ENCODE data around the gene PDE9A.

GRCh38 chr21:42799948-42800347, 146.5 kb downstream of the PDE9A start:
- TF ChIP-seq CTCF (IDR thresholded peaks at IDR 0.05) (no peak), POLR2A (IDR thresholded peaks at IDR 0.05) (no peak)

Measured in testis (tissue), 2 donors.